Measurements from ENCODE around the gene IFT22. TPM values are rescaled to one million over a fixed set of nuclear protein-coding genes. Genes with fewer than 3 reads are reported as not detected.

The IFT22 gene
- total RNA-seq, 1 experiment from 2014 or later, result 21.5 TPM

DNA sequence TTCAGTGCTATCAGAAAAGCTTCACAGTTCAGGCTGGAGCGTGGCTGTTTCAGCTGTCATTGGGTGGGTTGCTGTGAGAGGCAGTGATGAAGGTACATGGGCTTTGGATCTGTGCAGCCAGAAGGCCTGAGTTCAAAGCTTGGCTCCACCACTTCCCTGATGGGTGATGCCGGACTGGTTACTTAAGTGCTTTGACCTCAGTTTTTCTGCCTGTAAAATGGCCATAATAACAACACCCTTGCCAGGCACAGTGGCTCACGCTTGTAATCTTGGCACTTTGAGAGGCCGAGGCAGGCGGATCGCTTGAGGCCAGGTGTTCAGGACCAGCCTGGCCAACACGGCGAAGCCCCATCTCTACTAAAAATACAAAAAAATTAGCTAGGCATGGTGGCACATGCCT is 10.4 kb upstream of the IFT22 start:
- Mint-ChIP-seq H3K27ac (ENCODE audit: low read depth, unreplicated experiment) (no peak overlapping the region), H3K27me3 (ENCODE audit: insufficient read depth, unreplicated experiment) (no peaks in the 10 kb centered on the region), H3K4me1 (ENCODE audit: insufficient read depth, unreplicated experiment) (no peaks in the 10 kb centered on the region), H3K4me3 (ENCODE audit: unreplicated experiment) (no peak overlapping the region), H3K36me3 (ENCODE audit: insufficient read depth, unreplicated experiment) (no peaks in the 10 kb centered on the region), H3K9me3 (ENCODE audit: unreplicated experiment) (no peaks in the 10 kb centered on the region)
- ChIA-PET POLR2A (interaction anchor here (1.8 kb wide), 1 partner anchor 10 kb away, joined by 6 read pairs; the partner anchor contains the start of gene IFT22), CTCF (interaction anchor here (1.0 to 1.1 kb wide), 2 partner anchors 16 to 42 kb away, joined by 3 to 5 read pairs; no protein-coding TSS in a partner anchor)
- TF ChIP-seq, protein P1, sequence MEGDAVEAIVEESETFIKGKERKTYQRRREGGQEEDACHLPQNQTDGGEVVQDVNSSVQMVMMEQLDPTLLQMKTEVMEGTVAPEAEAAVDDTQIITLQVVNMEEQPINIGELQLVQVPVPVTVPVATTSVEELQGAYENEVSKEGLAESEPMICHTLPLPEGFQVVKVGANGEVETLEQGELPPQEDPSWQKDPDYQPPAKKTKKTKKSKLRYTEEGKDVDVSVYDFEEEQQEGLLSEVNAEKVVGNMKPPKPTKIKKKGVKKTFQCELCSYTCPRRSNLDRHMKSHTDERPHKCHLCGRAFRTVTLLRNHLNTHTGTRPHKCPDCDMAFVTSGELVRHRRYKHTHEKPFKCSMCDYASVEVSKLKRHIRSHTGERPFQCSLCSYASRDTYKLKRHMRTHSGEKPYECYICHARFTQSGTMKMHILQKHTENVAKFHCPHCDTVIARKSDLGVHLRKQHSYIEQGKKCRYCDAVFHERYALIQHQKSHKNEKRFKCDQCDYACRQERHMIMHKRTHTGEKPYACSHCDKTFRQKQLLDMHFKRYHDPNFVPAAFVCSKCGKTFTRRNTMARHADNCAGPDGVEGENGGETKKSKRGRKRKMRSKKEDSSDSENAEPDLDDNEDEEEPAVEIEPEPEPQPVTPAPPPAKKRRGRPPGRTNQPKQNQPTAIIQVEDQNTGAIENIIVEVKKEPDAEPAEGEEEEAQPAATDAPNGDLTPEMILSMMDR (IDR thresholded peaks at IDR 0.05; ENCODE audit: unreplicated experiment), result no peak
- intact Hi-C loops (cut with micrococcal nuclease), result no loop called here
- no TSS peak for BruUV-seq (replicated peaks)
- DNase-seq (ENCODE audit: unreplicated experiment), result no peak

- ChIA-PET CTCF (interaction anchor here (1.0 kb wide), 1 partner anchor 39 kb away, joined by 4 read pairs; no protein-coding TSS in a partner anchor), POLR2A (no interaction called here)
- intact Hi-C loops (cut with micrococcal nuclease), result no loop called here
- Mint-ChIP-seq H3K27ac (ENCODE audit: low read depth, unreplicated experiment) (no peak overlapping the region), H3K9me3 (ENCODE audit: unreplicated experiment) (no peaks in the 10 kb centered on the region), H3K4me3 (ENCODE audit: unreplicated experiment) (no peak overlapping the region), H3K4me1 (ENCODE audit: insufficient read depth, unreplicated experiment) (no peaks in the 10 kb centered on the region), H3K27me3 (ENCODE audit: insufficient read depth, unreplicated experiment) (no peaks in the 10 kb centered on the region), H3K36me3 (ENCODE audit: insufficient read depth, unreplicated experiment) (no peaks in the 10 kb centered on the region)
- TF ChIP-seq, protein P1 (IDR thresholded peaks at IDR 0.05; ENCODE audit: unreplicated experiment), result no peak
- BruUV-seq (replicated peaks), result no TSS peak
- no peak for DNase-seq (ENCODE audit: unreplicated experiment)
Measured at GRCh38 chr7:101330011-101330484, 8.4 kb upstream of the IFT22 start.

DNA sequence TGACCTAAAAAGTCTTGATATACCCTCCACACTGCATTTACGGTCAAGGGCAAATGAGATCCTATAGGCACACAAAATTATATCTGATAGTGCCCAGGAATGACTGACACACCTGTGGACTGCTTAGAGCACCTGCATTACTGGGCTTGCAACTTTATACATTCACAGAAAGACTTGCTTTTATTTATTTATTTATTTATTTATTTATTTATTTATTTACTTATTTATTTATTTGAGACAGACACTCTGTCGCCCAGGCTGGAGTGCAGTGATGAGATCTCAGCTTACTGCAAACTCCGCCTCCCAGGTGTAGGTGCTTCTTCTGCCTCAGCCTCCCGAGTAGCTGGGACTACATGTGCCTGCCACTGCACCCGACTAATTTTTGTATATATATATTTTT is 6.5 kb upstream of the IFT22 start:
- Mint-ChIP-seq H3K9me3 (ENCODE audit: unreplicated experiment) (no peaks in the 10 kb centered on the region), H3K27me3 (ENCODE audit: insufficient read depth, unreplicated experiment) (no peaks in the 10 kb centered on the region), H3K27ac (ENCODE audit: low read depth, unreplicated experiment) (no peak overlapping the region), H3K4me1 (ENCODE audit: insufficient read depth, unreplicated experiment) (no peaks in the 10 kb centered on the region), H3K4me3 (ENCODE audit: unreplicated experiment) (no peak overlapping the region), H3K36me3 (ENCODE audit: insufficient read depth, unreplicated experiment) (no peaks in the 10 kb centered on the region)
- TF ChIP-seq, protein P1 (IDR thresholded peaks at IDR 0.05; ENCODE audit: unreplicated experiment), result no peak
- ChIA-PET POLR2A (no interaction called here), CTCF (interaction anchor here (0.6 to 2.3 kb wide), 3 partner anchors 13 to 113 kb away, joined by 3 to 9 read pairs (median 3); no protein-coding TSS in a partner anchor)
- BruUV-seq (replicated peaks), result no TSS peak
- no peak for DNase-seq (ENCODE audit: unreplicated experiment)
- intact Hi-C loops (cut with micrococcal nuclease), result no loop called here

DNA sequence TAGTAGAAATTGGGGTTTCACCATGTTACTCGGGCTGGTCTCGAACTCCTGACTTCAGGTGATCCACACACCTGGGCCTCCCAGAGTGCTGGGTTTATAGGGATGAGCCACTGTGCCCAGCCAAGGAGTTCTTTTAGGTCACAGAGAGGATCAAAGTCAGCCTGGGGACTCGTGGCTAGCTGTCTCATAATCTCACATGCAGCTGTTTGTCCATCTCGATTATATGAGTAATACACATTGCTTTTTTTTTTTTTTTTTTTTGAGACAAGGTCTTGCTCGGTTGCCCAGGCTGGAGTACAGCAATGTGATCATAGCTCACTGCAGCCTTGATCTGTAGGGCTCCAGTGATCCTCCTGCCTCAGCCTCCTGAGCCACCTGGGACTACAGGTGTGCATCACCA is 2.2 kb downstream of the IFT22 start:
- ChIA-PET CTCF (no interaction called here), POLR2A (interaction anchor here (0.6 kb wide), 1 partner anchor 15 kb away, joined by 3 read pairs; no protein-coding TSS in a partner anchor)
- TF ChIP-seq, protein P1 (IDR thresholded peaks at IDR 0.05; ENCODE audit: unreplicated experiment), result no peak
- H3K4me1 Mint-ChIP-seq (ENCODE audit: insufficient read depth, unreplicated experiment), result no peaks in the 10 kb centered on the region
- no peaks in the 10 kb centered on the region for H3K27me3 Mint-ChIP-seq (ENCODE audit: insufficient read depth, unreplicated experiment)
- H3K27ac Mint-ChIP-seq (ENCODE audit: low read depth, unreplicated experiment), result no peak overlapping the region
- intact Hi-C loops (cut with micrococcal nuclease), result no loop called here
- DNase-seq (ENCODE audit: unreplicated experiment), result no peak
- H3K4me3 Mint-ChIP-seq (ENCODE audit: unreplicated experiment), result no peak overlapping the region
- H3K9me3 Mint-ChIP-seq (ENCODE audit: unreplicated experiment), result no peaks in the 10 kb centered on the region
- no TSS peak for BruUV-seq (replicated peaks)
- peaks cover 28% of the 10 kb centered on the region for H3K36me3 Mint-ChIP-seq (ENCODE audit: insufficient read depth, unreplicated experiment)

All from MCF 10A (cell line).